HepG2 (cell line): ENCODE measurements around the gene ZBTB2. TPM values are rescaled to one million over a fixed set of nuclear protein-coding genes. Genes with fewer than 3 reads are reported as not detected.

Experiments
- AGO1 ChIP-seq: fragments of 200-400 bp; formaldehyde crosslinking; IDR thresholded peaks from 2 replicates; pipeline ENCODE4 v1.6.1; 2017; ENCODE audit warnings: mild to moderate bottlenecking, low read depth, low read length, moderate library complexity; ENCODE audit not compliant: poor library complexity, severe bottlenecking
- DZIP1 ChIP-seq: sonication (generic); formaldehyde crosslinking; IDR thresholded peaks from 2 replicates; pipeline ENCODE4 v1.5.0; 2020; ENCODE audit warnings: mild to moderate bottlenecking, missing genetic modification reagents
- ERF ChIP-seq: IDR thresholded peaks from 2 replicates; pipeline ENCODE4 v1.6.1; 2018; ENCODE audit warnings: missing biosample characterization, missing genetic modification reagents
- HNF4A ChIP-seq: sonication (generic); formaldehyde crosslinking; IDR thresholded peaks from 2 replicates; pipeline ENCODE4 v1.4.0; 2020; ENCODE audit warnings: missing genetic modification reagents
- HNRNPL ChIP-seq: fragments of 200-400 bp; formaldehyde crosslinking; IDR thresholded peaks from 2 replicates; pipeline ENCODE4 v1.6.1; 2017; ENCODE audit warnings: mild to moderate bottlenecking, low read depth, low read length
- KLF13 ChIP-seq: sonication (generic); formaldehyde crosslinking; IDR thresholded peaks from 2 replicates; pipeline ENCODE4 v1.4.0; 2020; ENCODE audit warnings: mild to moderate bottlenecking, missing genetic modification reagents
- PAXIP1 ChIP-seq: sonication (generic); formaldehyde crosslinking; conservative IDR thresholded peaks from 2 replicates; pipeline ENCODE4 v1.4.0; 2020; ENCODE audit warnings: mild to moderate bottlenecking, missing genetic modification reagents, moderate library complexity
- ZFX ChIP-seq: sonication (generic); formaldehyde crosslinking; IDR thresholded peaks from 2 replicates; pipeline ENCODE4 v1.4.0; 2020; ENCODE audit warnings: mild to moderate bottlenecking, low read depth, missing genetic modification reagents, moderate library complexity
- ZNF317 ChIP-seq: sonication (generic); formaldehyde crosslinking; IDR thresholded peaks from 2 replicates; pipeline ENCODE4 v1.5.0; 2020; ENCODE audit warnings: mild to moderate bottlenecking, missing genetic modification reagents
- ZNF335 ChIP-seq: sonication (generic); formaldehyde crosslinking; IDR thresholded peaks from 2 replicates; pipeline ENCODE4 v1.4.0; 2020; ENCODE audit warnings: missing genetic modification reagents
- ZNF609 ChIP-seq: sonication (generic); formaldehyde crosslinking; IDR thresholded peaks from 2 replicates; pipeline ENCODE4 v1.4.0; 2020; ENCODE audit warnings: mild to moderate bottlenecking, missing genetic modification reagents, borderline replicate concordance
- ZNF672 ChIP-seq: sonication (generic); formaldehyde crosslinking; IDR thresholded peaks from 2 replicates; pipeline ENCODE4 v1.8.1; 2022; ENCODE audit warnings: missing genetic modification reagents
- ZNF747 ChIP-seq: sonication (generic); formaldehyde crosslinking; IDR thresholded peaks from 2 replicates; pipeline ENCODE4 v1.8.1; 2023; ENCODE audit warnings: missing genetic modification reagents, mild to moderate bottlenecking, borderline replicate concordance
- ZNF768 ChIP-seq: sonication (generic); formaldehyde crosslinking; IDR thresholded peaks from 2 replicates; pipeline ENCODE4 v1.4.0; 2020; ENCODE audit warnings: missing genetic modification reagents
- ZNF792 ChIP-seq: IDR thresholded peaks from 2 replicates; pipeline ENCODE4 v1.6.1; 2016
- polyA plus RNA-seq, 8 experiments: library from polyadenylated mRNA; depleted of rRNA in 3 of 8; stranded (reverse) in 7 of 8; unstranded in 1 of 8; fragments of >200 nt; fragmentation: Illumina TruSeq in 4 of 8; extraction: Trizol in 4 of 8; gene quantifications; 2 replicates each; pipeline versions ENCODE4 v1.2.1 to v1.2.3, GENCODE V29; 2011 to 2016; ENCODE audit warnings: low read depth in 4 of 8, missing spikeins in 1 of 8, mixed read lengths in 1 of 8; ENCODE audit not compliant: insufficient read depth in 1 of 8
- total RNA-seq, 5 experiments: library from RNA; depleted of rRNA; stranded (reverse); fragments of >200 nt; fragmentation: Illumina TruSeq; extraction: Trizol; gene quantifications; 2 replicates each; pipeline ENCODE4 v1.2.3, GENCODE V29; 2016; ENCODE audit warnings: low read depth in 1 of 5
- TF ChIP-seq, protein P1 (sequence below): IDR thresholded peaks from 2 replicates; pipeline ENCODE4 v1.6.1; 2016; ENCODE audit warnings: mild to moderate bottlenecking, missing biosample characterization, missing genetic modification reagents
- TF ChIP-seq, protein P2 (sequence below): IDR thresholded peaks from 2 replicates; pipeline ENCODE4 v1.6.1; 2016; ENCODE audit warnings: missing compliant biosample characterization, missing genetic modification reagents, borderline replicate concordance

Gene ZBTB2
- total and polyA plus RNA-seq, 2 of the 13 experiments (the other 11 are each of a cell fraction or from before 2014, with no cell fraction given), result 15.4 to 22.8 TPM

DNA sequence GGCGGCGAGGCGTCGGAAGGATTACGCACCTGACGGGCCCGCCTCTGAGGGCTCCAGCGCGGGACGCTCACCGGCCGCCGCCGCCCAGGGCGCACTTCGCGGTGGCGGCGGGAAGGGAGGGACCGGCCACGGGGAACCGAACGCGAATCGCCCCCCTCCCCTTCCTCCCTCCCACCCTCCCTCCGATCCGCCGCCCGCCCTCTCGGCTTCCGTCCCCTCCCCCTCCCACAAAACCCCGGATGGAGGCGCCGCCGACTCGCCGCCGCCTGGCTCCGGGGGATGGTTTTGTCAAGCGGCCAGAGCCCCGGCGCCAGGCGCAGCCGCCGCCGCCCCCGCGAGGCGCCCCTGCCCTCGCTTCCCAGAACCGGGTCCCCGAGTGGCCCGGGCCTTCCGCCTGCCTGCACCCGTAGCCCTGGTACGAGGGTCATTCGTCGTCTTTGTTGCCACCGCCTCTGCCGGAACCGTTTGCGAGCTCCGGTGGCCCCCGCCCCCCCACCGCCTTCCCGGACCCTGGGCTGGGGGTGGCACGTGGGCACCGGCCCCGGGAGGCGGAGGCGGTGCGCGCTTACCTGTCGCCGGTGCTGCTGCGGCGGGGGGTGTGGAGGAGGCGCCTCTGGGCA lies 398 bp downstream of the ZBTB2 start (continued):
- no peak for TF ChIP-seq ZNF609 (CRISPR knock-in tag)
- no peak for TF ChIP-seq ZNF335 (CRISPR knock-in tag)
- no peak for TF ChIP-seq ZNF672
- no peak for TF ChIP-seq ZNF317
- no peak for TF ChIP-seq ZNF792 (CRISPR knock-in tag)
- no peak for TF ChIP-seq PAXIP1 (CRISPR knock-in tag)
- no peak for TF ChIP-seq HNRNPL
- TF ChIP-seq ZNF768 (CRISPR knock-in tag), result peak; percentile 34; the same call in 1 of the 2 replicates
- peak; percentile 81; the same call in 1 of the 2 replicates for TF ChIP-seq DZIP1 (CRISPR knock-in tag)
- no peak for TF ChIP-seq ERF (CRISPR knock-in tag)
- peak; percentile 6; the same call in 1 of the 2 replicates for TF ChIP-seq ZFX (CRISPR knock-in tag)
- TF ChIP-seq AGO1, result peak; percentile 42
- no peak; the same call in 1 of the 2 replicates for TF ChIP-seq HNF4A
- TF ChIP-seq, protein P1, sequence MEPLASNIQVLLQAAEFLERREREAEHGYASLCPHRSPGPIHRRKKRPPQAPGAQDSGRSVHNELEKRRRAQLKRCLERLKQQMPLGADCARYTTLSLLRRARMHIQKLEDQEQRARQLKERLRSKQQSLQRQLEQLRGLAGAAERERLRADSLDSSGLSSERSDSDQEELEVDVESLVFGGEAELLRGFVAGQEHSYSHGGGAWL (CRISPR knock-in tag), result no peak; the same call in 1 of the 2 replicates
- TF ChIP-seq, protein P2, sequence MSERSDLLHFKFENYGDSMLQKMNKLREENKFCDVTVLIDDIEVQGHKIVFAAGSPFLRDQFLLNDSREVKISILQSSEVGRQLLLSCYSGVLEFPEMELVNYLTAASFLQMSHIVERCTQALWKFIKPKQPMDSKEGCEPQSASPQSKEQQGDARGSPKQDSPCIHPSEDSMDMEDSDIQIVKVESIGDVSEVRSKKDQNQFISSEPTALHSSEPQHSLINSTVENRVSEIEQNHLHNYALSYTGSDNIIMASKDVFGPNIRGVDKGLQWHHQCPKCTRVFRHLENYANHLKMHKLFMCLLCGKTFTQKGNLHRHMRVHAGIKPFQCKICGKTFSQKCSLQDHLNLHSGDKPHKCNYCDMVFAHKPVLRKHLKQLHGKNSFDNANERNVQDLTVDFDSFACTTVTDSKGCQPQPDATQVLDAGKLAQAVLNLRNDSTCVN (CRISPR knock-in tag), result no peak
- no peak for TF ChIP-seq ZNF747 (CRISPR knock-in tag)
- TF ChIP-seq KLF13 (CRISPR knock-in tag), result no peak
